Astrocyte (in vitro differentiated cells and primary cell): Measurements from ENCODE around the gene TSC22D1. TPM values are rescaled to one million over a fixed set of nuclear protein-coding genes. Genes with fewer than 3 reads are reported as not detected.

Source experiments
- DNase-seq: peaks from one replicate; pipeline ENCODE4 v3.0.0-alpha.2; 2010; ENCODE audit warnings: low read depth
- FAIRE-seq: peaks from 2 replicates; lab custom pipeline; 2011; peaks lifted over from hg19 to GRCh38; lab: Jason Lieb, UNC
- H2AFZ ChIP-seq: 2 replicates; pipeline ENCODE4 v1.6.0; 2012; ENCODE audit warnings: low read depth, low read length, inconsistent platforms
- H3K27ac ChIP-seq: 2 replicates; pipeline ENCODE4 v1.5.1; 2011; ENCODE audit warnings: low read depth, low read length, inconsistent platforms
- H3K27me3 ChIP-seq: 2 replicates; pipeline ENCODE4 v1.6.0; 2011; ENCODE audit warnings: low read length, inconsistent platforms; ENCODE audit not compliant: insufficient read depth
- H3K36me3 ChIP-seq: 2 replicates; pipeline ENCODE4 v1.5.1; 2011; ENCODE audit warnings: low read length, inconsistent platforms; ENCODE audit not compliant: insufficient read depth
- H3K4me1 ChIP-seq: 2 replicates; pipeline ENCODE4 v1.5.1; 2011; ENCODE audit warnings: low read length, inconsistent platforms; ENCODE audit not compliant: insufficient read depth
- H3K4me2 ChIP-seq: 2 replicates; pipeline ENCODE4 v1.6.0; 2012; ENCODE audit warnings: low read length, inconsistent platforms
- H3K4me3 ChIP-seq: 2 replicates; pipeline ENCODE4 v1.5.1; 2011; ENCODE audit warnings: low read depth, mild to moderate bottlenecking, low read length, inconsistent platforms; ENCODE audit not compliant: insufficient read depth
- H3K79me2 ChIP-seq: 2 replicates; pipeline ENCODE4 v1.6.0; 2012; ENCODE audit warnings: mild to moderate bottlenecking, low read length, inconsistent platforms; ENCODE audit not compliant: insufficient read depth
- H3K9ac ChIP-seq: 2 replicates; pipeline ENCODE4 v1.6.0; 2012; ENCODE audit warnings: mild to moderate bottlenecking, low read length, inconsistent platforms
- H3K9me3 ChIP-seq: 2 replicates; pipeline ENCODE4 v1.5.1; 2012; ENCODE audit warnings: low read depth, mild to moderate bottlenecking, low read length, inconsistent platforms; ENCODE audit not compliant: insufficient read depth
- H4K20me1 ChIP-seq: 2 replicates; pipeline ENCODE4 v1.6.0; 2012; ENCODE audit warnings: low read length, inconsistent platforms; ENCODE audit not compliant: insufficient read depth
- H3K27ac Mint-ChIP-seq: one replicate; pipeline ENCODE4 v1.8.0; 2021; ENCODE audit warnings: mild to moderate bottlenecking, mixed read lengths; ENCODE audit not compliant: unreplicated experiment
- H3K27me3 Mint-ChIP-seq: one replicate; pipeline ENCODE4 v1.8.0; 2021; ENCODE audit warnings: low read depth, mixed read lengths; ENCODE audit not compliant: unreplicated experiment
- H3K36me3 Mint-ChIP-seq: one replicate; pipeline ENCODE4 v1.8.0; 2021; ENCODE audit warnings: low read depth, mixed read lengths; ENCODE audit not compliant: unreplicated experiment
- H3K4me1 Mint-ChIP-seq: one replicate; pipeline ENCODE4 v1.8.0; 2021; ENCODE audit warnings: low read depth, mixed read lengths; ENCODE audit not compliant: unreplicated experiment
- H3K4me3 Mint-ChIP-seq: one replicate; pipeline ENCODE4 v1.8.0; 2021; ENCODE audit warnings: mild to moderate bottlenecking, moderate library complexity, mixed read lengths; ENCODE audit not compliant: unreplicated experiment
- H3K9me3 Mint-ChIP-seq: one replicate; pipeline ENCODE4 v1.8.0; 2021; ENCODE audit warnings: mild to moderate bottlenecking, mixed read lengths; ENCODE audit not compliant: unreplicated experiment
- EZH2 ChIP-seq: IDR thresholded peaks from 2 replicates; pipeline ENCODE4 v1.6.1; 2012; ENCODE audit warnings: mild to moderate bottlenecking, low read length, inconsistent platforms; ENCODE audit not compliant: insufficient read depth
- total RNA-seq: library from RNA; stranded (reverse); gene quantifications from 2 replicates; pipeline ENCODE4 v1.2.1, GENCODE V29; 2021
- TF ChIP-seq, protein P1 (sequence below): IDR thresholded peaks from 2 replicates; pipeline ENCODE4 v1.5.1; 2011; ENCODE audit warnings: low read depth, mild to moderate bottlenecking, inconsistent platforms, low read length, moderate library complexity; ENCODE audit not compliant: insufficient read depth

TSC22D1 gene
- total RNA-seq, 1 donor from 2014 or later, result 96.2 TPM

DNA sequence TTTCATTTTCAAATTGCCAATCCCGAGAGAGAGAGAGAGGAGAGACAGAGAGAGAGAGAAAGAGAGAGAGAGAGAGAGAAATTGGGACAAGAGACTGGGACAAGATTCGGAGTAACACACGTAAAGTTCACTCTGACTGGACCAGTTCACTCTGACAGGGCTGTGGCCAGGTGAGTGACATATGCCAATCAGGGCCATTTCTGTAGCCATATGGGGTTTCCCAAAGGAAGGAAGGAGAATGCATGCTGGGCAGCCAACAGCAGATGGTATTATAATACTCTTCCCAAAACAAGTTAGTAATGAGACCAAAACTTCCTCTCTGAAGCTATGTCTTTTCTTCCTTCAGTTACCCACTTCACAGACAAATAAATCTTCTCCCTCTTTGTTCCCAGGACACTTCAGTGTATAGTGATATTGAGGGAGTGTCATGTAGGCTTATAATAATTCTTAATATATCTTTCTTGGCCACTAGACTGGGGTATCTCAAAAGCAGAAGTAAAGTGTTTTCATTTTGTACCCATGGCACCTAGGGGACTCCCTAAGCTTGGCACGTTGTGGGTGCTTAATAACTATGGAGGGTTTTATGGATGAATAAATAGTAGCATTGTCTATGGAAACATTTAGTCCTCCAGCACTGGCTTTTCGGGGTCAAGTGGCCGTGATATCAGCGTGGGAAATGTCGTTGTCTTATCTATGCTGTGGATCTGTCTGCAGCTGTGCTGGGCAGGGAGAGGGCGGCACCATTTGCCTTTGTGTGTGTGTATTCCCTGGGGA, 150.9 kb downstream of the TSC22D1 start:
- Histone ChIP-seq H2AFZ (no peak overlapping the region), H3K79me2 (no peaks in the 10 kb centered on the region), H4K20me1 (no peaks in the 10 kb centered on the region), H3K27ac (no peak overlapping the region), H3K36me3 (no peaks in the 10 kb centered on the region), H3K4me1 (no peaks in the 10 kb centered on the region), H3K4me3 (no peak overlapping the region), H3K9ac (no peak overlapping the region), H3K4me2 (no peak overlapping the region), H3K27me3 (peaks cover 2% of the 10 kb centered on the region), H3K9me3 (no peaks in the 10 kb centered on the region)
- TF ChIP-seq, protein P1, sequence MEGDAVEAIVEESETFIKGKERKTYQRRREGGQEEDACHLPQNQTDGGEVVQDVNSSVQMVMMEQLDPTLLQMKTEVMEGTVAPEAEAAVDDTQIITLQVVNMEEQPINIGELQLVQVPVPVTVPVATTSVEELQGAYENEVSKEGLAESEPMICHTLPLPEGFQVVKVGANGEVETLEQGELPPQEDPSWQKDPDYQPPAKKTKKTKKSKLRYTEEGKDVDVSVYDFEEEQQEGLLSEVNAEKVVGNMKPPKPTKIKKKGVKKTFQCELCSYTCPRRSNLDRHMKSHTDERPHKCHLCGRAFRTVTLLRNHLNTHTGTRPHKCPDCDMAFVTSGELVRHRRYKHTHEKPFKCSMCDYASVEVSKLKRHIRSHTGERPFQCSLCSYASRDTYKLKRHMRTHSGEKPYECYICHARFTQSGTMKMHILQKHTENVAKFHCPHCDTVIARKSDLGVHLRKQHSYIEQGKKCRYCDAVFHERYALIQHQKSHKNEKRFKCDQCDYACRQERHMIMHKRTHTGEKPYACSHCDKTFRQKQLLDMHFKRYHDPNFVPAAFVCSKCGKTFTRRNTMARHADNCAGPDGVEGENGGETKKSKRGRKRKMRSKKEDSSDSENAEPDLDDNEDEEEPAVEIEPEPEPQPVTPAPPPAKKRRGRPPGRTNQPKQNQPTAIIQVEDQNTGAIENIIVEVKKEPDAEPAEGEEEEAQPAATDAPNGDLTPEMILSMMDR, result no peak
- no peak for TF ChIP-seq EZH2
- Mint-ChIP-seq H3K36me3 (peaks cover 8% of the 10 kb centered on the region), H3K27ac (no peak overlapping the region), H3K4me3 (no peak overlapping the region), H3K9me3 (peaks cover 6% of the 10 kb centered on the region), H3K4me1 (peaks cover 2% of the 10 kb centered on the region), H3K27me3 (peaks cover 11% of the 10 kb centered on the region)
- DNase-seq (no peak), FAIRE-seq (no peak)

DNA sequence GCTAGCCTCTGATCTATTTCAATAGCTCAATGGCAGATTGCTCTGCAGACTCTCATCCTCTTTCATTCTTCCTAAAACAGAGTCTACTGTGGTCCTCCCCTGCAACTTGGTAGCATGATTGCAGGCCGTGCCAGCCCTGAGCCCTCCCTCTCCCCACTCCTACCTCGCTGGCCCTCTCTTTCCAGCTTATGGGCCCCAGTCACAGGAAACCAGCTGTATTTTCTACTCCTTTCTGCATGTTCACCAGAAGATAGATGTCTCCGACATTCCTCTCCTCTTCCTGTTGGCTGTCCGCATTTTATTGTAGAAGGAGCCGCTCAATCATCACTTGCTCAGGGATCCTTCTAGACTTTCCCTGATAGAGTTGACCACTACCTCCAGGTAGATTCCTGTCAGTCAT, 152.3 kb downstream of the TSC22D1 start:
- Histone ChIP-seq H3K9me3 (no peaks in the 10 kb centered on the region), H3K36me3 (no peaks in the 10 kb centered on the region), H3K27me3 (peaks cover 2% of the 10 kb centered on the region), H3K9ac (no peak overlapping the region), H4K20me1 (no peaks in the 10 kb centered on the region), H2AFZ (no peak overlapping the region), H3K27ac (no peak overlapping the region), H3K4me3 (no peak overlapping the region), H3K4me1 (no peaks in the 10 kb centered on the region), H3K79me2 (no peaks in the 10 kb centered on the region), H3K4me2 (no peak overlapping the region)
- Mint-ChIP-seq H3K36me3 (peaks cover 8% of the 10 kb centered on the region), H3K4me1 (peaks cover 2% of the 10 kb centered on the region), H3K27me3 (peaks cover 11% of the 10 kb centered on the region), H3K27ac (no peak overlapping the region), H3K4me3 (no peak overlapping the region), H3K9me3 (peaks cover 6% of the 10 kb centered on the region)
- FAIRE-seq (no peak), DNase-seq (no peak)
- TF ChIP-seq, protein P1, result no peak
- no peak for TF ChIP-seq EZH2
